Right atrium auricular region (tissue), 2 donors: ENCODE results near the gene CAMSAP2. TPM values are rescaled to one million over a fixed set of nuclear protein-coding genes. Genes with fewer than 3 reads are reported as not detected.

Experiments
- DNase-seq: peaks from one replicate; pipeline ENCODE4 v3.0.0-alpha.2; 2019; ENCODE audit warnings: low spot score
- H3K27ac ChIP-seq, 2 donors: fragments of 200-600 bp; sonication (generic); 1 replicate in 1 of 2; 2 replicates in 1 of 2; pipeline ENCODE4 v1.5.1; 2016 to 2019
- H3K27me3 ChIP-seq, 2 donors: fragments of 200-600 bp; sonication (generic); one replicate each; pipeline versions ENCODE4 v1.5.1 to v1.6.0; 2017 to 2019
- H3K36me3 ChIP-seq: fragments of 200-600 bp; sonication (generic); one replicate; pipeline ENCODE4 v1.5.1; 2016
- H3K4me1 ChIP-seq, 2 donors: fragments of 200-600 bp; sonication (generic); one replicate each; pipeline versions ENCODE4 v1.5.1 to v1.6.0; 2017 to 2019
- H3K4me3 ChIP-seq, 2 donors: fragments of 200-600 bp; sonication (generic); 1 replicate in 1 of 2; 2 replicates in 1 of 2; pipeline ENCODE4 v1.5.1; 2017 to 2019; ENCODE audit warnings: mild to moderate bottlenecking in 1 of 2, moderate library complexity in 1 of 2
- H3K9me3 ChIP-seq, 2 donors: fragments of 200-600 bp; sonication (generic); one replicate each; pipeline ENCODE4 v1.5.1; 2019
- CTCF ChIP-seq, 2 donors: fragments of 200-600 bp; sonication (generic); IDR thresholded peaks; one replicate each; pipeline ENCODE4 v1.5.1; 2019; ENCODE audit warnings: antibody characterized with exemption in 2 of 2
- total RNA-seq, 2 donors: library from RNA; depleted of rRNA; stranded (reverse); fragments of >200 nt; gene quantifications; one replicate each; pipeline ENCODE4 v1.1.0, GENCODE V29; 2016

Gene CAMSAP2
- total RNA-seq, 2 donors from 2014 or later: 34.6 to 36.4 TPM

GRCh38 chr1:200731654-200732332 is 6.9 kb upstream of the CAMSAP2 start:
- no peak for TF ChIP-seq CTCF (IDR thresholded peaks at IDR 0.05)
- no peaks in the 10 kb centered on the region for H3K36me3 ChIP-seq
- DNase-seq: no peak
- no peak overlapping the region for H3K4me3 ChIP-seq
- H3K9me3 ChIP-seq: no peaks in the 10 kb centered on the region
- no peaks in the 10 kb centered on the region for H3K4me1 ChIP-seq
- H3K27me3 ChIP-seq: no peaks in the 10 kb centered on the region
- no peak overlapping the region for H3K27ac ChIP-seq

DNA sequence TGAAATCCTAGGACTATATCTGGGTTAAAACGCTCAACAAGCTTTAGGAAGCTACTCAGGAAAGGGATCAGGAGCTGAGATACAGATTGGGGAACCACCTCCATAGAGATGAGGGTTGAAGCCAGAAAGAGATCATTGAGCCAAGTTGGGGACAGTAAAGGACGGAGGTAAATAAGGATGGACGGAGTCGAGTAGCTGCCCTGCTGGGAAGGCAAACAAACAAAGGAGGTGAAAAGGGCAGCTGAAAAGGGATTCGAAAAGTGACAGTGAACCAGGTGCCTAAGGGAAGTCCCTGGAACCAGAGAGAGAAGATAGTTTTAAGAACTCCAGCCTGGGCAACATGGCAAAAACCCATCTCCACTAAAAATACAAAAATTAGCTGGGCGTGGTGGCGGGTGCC is 6.3 kb upstream of the CAMSAP2 start:
- Histone ChIP-seq H3K4me3 (no peak overlapping the region), H3K9me3 (no peaks in the 10 kb centered on the region), H3K27me3 (no peaks in the 10 kb centered on the region), H3K27ac (no peak overlapping the region), H3K36me3 (no peaks in the 10 kb centered on the region), H3K4me1 (no peaks in the 10 kb centered on the region)
- TF ChIP-seq CTCF (IDR thresholded peaks at IDR 0.05): no peak
- DNase-seq: no peak

DNA sequence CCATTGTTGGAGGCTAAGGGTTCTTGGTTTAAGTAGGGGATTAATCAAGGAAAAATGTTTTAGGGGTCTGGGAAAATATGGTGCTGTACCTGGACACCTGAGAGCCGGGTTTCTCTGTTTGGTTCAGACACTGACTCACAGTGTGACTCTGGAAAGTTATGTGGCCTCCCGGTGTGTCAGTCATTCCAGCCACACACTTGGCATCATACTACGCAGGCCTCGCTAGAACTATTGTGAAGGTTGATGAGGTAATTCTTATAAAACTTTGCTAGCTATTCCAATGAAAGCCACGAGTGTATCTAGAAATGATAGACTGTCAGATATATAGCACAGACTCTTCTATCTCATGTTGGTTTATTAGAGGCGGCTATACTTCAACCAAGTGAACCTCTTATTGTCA is 4.8 kb upstream of the CAMSAP2 start:
- no peak overlapping the region for H3K4me3 ChIP-seq
- H3K9me3 ChIP-seq: no peaks in the 10 kb centered on the region
- no peaks in the 10 kb centered on the region for H3K36me3 ChIP-seq
- peaks cover 0 to 4% of the 10 kb centered on the region in 2 donors for H3K4me1 ChIP-seq
- no peak for DNase-seq
- no peak for TF ChIP-seq CTCF (IDR thresholded peaks at IDR 0.05)
- no peak overlapping the region for H3K27ac ChIP-seq
- no peaks in the 10 kb centered on the region for H3K27me3 ChIP-seq

- Histone ChIP-seq H3K36me3 (no peaks in the 10 kb centered on the region), H3K27me3 (no peaks in the 10 kb centered on the region), H3K27ac (peak overlapping the region; percentile 99 to 100), H3K4me3 (peak overlapping the region in 1 of 2 donors; percentile 96), H3K4me1 (peaks cover 0 to 28% of the 10 kb centered on the region in 2 donors), H3K9me3 (no peaks in the 10 kb centered on the region)
- DNase-seq: no peak
- no peak for TF ChIP-seq CTCF (IDR thresholded peaks at IDR 0.05)
These were observed 924 bp upstream of the CAMSAP2 start for GRCh38 chr1:200737647-200738291.

DNA sequence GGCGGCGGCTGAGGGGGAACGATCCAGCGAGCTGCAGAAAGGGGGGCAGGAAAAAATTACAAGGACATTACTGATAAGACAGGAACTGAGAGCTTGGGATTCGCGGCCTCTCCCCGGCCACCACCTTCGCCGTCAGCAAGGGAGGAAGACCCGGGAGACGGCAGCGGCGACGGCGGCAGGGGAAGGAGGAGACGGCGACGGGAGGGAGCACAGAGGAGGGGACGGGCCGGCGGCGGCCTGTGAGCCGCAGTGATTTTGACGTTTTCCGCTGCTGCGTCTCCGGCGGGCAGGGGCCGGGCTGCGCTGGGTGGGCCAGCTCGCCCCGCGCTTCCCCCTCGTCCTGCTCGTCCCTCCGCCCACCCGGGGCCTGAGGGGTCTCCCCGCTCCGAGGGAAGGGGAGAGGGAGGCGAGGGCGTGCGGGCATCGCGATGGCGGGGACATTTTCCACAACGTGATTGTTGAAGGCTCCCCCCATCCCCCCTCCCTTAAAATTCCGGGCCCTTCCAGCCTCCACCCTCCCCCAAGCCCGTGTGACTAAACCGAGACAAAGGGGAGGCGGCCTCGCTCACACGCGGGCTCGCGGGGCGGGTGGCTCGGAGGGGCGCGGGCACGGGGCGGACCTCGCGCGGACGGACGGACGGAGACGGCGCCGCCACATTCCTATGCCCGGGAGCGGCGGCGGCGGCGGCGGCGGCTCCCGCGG is 407 bp downstream of the CAMSAP2 start:
- Histone ChIP-seq H3K27me3 (no peaks in the 10 kb centered on the region), H3K4me3 (peak overlapping the region; percentile 86 to 96), H3K27ac (peak overlapping the region; percentile 99 to 100), H3K4me1 (peaks cover 0 to 28% of the 10 kb centered on the region in 2 donors), H3K36me3 (no peaks in the 10 kb centered on the region), H3K9me3 (no peaks in the 10 kb centered on the region)
- no peak for TF ChIP-seq CTCF (IDR thresholded peaks at IDR 0.05)
- peak; percentile 83 for DNase-seq
